Muscle layer of colon (tissue), 2 donors: Measurements from ENCODE around the gene ATP1A4.
"Not testable (repeated sequence)": the region's sequence is repeated elsewhere in the genome, so short reads cannot be mapped to it uniquely, and the experiment has no call there.

Source experiments
- H3K27ac ChIP-seq: one replicate; pipeline ENCODE4 v1.7.0; 2013; ENCODE audit warnings: low read depth, mild to moderate bottlenecking, low read length, moderate library complexity
- H3K27me3 ChIP-seq, 2 donors: one replicate each; pipeline ENCODE4 v1.7.0; 2013; ENCODE audit warnings: low read length in 2 of 2, mild to moderate bottlenecking in 2 of 2; ENCODE audit not compliant: insufficient read depth in 2 of 2, control insufficient read depth in 1 of 2
- H3K36me3 ChIP-seq: one replicate; pipeline ENCODE4 v1.7.0; 2013; ENCODE audit warnings: mild to moderate bottlenecking, low read length; ENCODE audit not compliant: insufficient read depth
- H3K4me1 ChIP-seq: one replicate; pipeline ENCODE4 v1.7.0; 2013; ENCODE audit warnings: mild to moderate bottlenecking, low read length; ENCODE audit not compliant: insufficient read depth
- H3K4me3 ChIP-seq, 2 donors: one replicate each; pipeline ENCODE4 v1.7.0; 2013; ENCODE audit warnings: low read length in 2 of 2, low read depth in 1 of 2, mild to moderate bottlenecking in 1 of 2, moderate library complexity in 1 of 2
- H3K9ac ChIP-seq: one replicate; pipeline ENCODE4 v1.7.0; 2013; ENCODE audit warnings: low read length
- H3K9me3 ChIP-seq: one replicate; pipeline ENCODE4 v1.7.0; 2013; ENCODE audit warnings: mild to moderate bottlenecking, low read length
- donor health status: abdominal sarcoma.
- donor health status: Adenocarcinoma of cecum.

The ATP1A4 gene

DNA sequence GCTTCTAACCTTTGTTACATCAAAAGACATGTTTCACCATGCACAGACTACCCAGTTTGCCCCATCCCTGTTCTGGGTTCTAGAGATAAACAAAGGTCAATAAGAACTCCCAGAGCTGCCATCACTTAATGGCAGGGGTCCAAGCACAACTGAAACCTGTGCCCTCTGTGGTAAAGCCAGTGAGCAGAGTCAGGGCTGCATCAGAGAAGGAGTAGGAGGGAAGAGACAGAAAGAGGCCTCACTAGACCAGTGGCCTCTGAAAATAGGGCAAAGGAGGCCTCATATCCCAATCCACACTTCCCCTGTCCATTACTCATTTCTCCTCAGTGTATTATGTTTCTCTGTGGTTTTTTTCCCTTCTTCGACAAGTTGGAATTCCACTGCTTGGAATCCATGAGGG is 25.7 kb upstream of the ATP1A4 start:
- Histone ChIP-seq H3K4me1 (peaks cover 12% of the 10 kb centered on the region), H3K27ac (no peak overlapping the region), H3K9ac (no peak overlapping the region), H3K36me3 (peaks cover 93% of the 10 kb centered on the region), H3K9me3 (no peaks in the 10 kb centered on the region), H3K4me3 (no peak overlapping the region), H3K27me3 (no peaks in the 10 kb centered on the region)

DNA sequence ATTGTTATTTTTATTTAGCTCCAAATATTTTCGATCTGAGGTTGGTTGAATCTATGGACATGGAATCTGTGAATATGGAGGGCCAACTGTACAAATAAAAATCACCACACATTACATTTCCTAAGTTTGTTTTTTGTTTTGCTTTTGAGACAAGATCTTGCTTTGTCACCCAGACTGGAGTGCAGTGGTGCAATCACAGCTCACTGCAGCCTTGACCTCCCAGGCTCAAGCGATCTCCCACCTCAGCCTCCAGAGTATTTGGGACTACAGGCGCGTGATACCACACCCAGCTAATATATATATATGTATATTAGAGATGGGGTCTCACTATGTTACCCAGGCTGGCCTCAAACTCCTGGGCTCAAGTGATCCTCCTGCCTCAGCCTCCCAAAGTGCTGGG is 25.1 kb upstream of the ATP1A4 start:
- H3K36me3 ChIP-seq = peaks cover 94% of the 10 kb centered on the region
- not testable (repeated sequence) for H3K4me3 ChIP-seq, H3K9me3 ChIP-seq, H3K27me3 ChIP-seq, H3K9ac ChIP-seq, H3K27ac ChIP-seq
- peaks cover 12% of the 10 kb centered on the region for H3K4me1 ChIP-seq

DNA sequence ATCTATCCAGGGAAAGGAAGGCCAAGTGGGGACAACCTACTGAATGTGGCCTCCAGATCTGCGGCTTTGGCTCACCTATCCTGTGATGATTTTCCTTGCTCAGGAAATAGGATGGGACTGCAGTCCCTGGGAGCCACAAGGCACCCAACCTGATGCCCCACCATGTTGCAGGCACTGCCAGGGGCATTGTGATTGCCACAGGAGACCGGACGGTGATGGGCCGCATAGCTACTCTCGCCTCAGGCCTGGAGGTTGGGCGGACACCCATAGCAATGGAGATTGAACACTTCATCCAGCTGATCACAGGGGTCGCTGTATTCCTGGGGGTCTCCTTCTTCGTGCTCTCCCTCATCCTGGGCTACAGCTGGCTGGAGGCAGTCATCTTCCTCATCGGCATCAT is 24.0 kb upstream of the ATP1A4 start:
- Histone ChIP-seq H3K4me1 (peaks cover 12% of the 10 kb centered on the region), H3K27ac (no peak overlapping the region)

DNA sequence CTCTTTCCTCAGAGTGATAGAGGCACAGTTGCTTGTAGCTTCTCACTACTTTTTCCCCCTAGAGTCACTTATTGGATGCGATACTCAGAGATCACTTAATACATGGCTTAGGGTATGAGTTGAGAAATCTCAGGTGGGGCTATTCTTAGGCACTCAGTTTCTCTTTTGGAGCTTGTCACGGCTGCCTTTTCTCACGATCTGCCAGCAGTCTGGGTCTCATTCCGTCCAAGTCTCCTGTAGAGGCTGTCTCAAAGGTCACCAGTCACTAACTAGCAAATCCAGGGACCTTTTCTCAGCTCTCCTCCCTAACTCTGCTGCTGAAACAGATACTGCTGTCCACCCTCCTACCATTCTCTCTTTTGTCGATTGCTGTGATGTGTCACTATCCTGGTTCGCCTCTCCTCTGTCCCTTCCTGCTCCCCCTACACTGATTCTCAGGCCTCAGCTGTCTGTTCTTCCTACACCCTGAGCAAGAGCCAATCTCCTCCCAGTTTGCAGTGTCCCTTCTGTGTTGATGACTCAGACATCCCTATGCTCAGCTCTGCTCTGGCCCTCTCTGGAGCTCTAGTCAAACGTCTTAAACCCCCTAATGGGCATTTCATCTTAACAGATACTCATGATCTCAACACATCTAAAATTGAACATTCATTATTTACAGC is 23.4 kb upstream of the ATP1A4 start:
- no peaks in the 10 kb centered on the region for H3K27me3 ChIP-seq
- no peaks in the 10 kb centered on the region for H3K9me3 ChIP-seq
- H3K4me1 ChIP-seq = peaks cover 12% of the 10 kb centered on the region
- no peak overlapping the region for H3K4me3 ChIP-seq
- H3K27ac ChIP-seq = peak overlapping the region; percentile 49
- peaks cover 91% of the 10 kb centered on the region for H3K36me3 ChIP-seq
- H3K9ac ChIP-seq = no peak overlapping the region

More for the DNA sequence above, 24.0 kb upstream of the ATP1A4 start:
- H3K4me3 ChIP-seq = no peak overlapping the region
- no peaks in the 10 kb centered on the region for H3K27me3 ChIP-seq
- no peak overlapping the region for H3K9ac ChIP-seq
- peaks cover 90% of the 10 kb centered on the region for H3K36me3 ChIP-seq
- H3K9me3 ChIP-seq = no peaks in the 10 kb centered on the region

- Histone ChIP-seq H3K27ac (no peak overlapping the region), H3K27me3 (no peaks in the 10 kb centered on the region), H3K36me3 (peaks cover 91% of the 10 kb centered on the region), H3K9ac (no peak overlapping the region), H3K4me3 (no peak overlapping the region), H3K4me1 (peaks cover 12% of the 10 kb centered on the region), H3K9me3 (no peaks in the 10 kb centered on the region)
These were observed 22.8 kb upstream of the ATP1A4 start for GRCh38 chr1:160128636-160129035.

GRCh38 chr1:160129046-160129445 is 22.4 kb upstream of the ATP1A4 start:
- Histone ChIP-seq H3K4me1 (peaks cover 10% of the 10 kb centered on the region), H3K36me3 (peaks cover 89% of the 10 kb centered on the region), H3K9me3 (no peaks in the 10 kb centered on the region), H3K27me3 (no peaks in the 10 kb centered on the region), H3K27ac (no peak overlapping the region), H3K9ac (no peak overlapping the region), H3K4me3 (no peak overlapping the region)

GRCh38 chr1:160129558-160129957 is 21.8 kb upstream of the ATP1A4 start:
- Histone ChIP-seq H3K4me1 (peaks cover 5% of the 10 kb centered on the region), H3K4me3 (no peak overlapping the region), H3K9me3 (no peaks in the 10 kb centered on the region), H3K9ac (no peak overlapping the region), H3K36me3 (peaks cover 89% of the 10 kb centered on the region), H3K27ac (no peak overlapping the region), H3K27me3 (no peaks in the 10 kb centered on the region)

DNA sequence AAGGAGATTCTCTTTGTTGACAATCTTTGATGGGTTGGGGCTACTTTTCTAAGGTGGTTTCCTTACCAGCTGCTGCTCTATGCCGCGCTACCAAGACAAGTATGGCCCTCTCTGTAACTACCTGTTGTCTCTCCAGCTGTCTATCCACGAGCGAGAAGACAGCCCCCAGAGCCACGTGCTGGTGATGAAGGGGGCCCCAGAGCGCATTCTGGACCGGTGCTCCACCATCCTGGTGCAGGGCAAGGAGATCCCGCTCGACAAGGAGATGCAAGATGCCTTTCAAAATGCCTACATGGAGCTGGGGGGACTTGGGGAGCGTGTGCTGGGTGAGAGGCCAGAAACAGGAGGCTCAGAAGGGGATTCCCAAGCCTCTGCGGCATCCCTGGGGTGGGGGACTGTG is 21.4 kb upstream of the ATP1A4 start:
- no peaks in the 10 kb centered on the region for H3K27me3 ChIP-seq
- peaks cover under 1% of the 10 kb centered on the region for H3K4me1 ChIP-seq
- H3K36me3 ChIP-seq = peaks cover 89% of the 10 kb centered on the region
- H3K9me3 ChIP-seq = no peaks in the 10 kb centered on the region
- no peak overlapping the region for H3K9ac ChIP-seq
- no peak overlapping the region for H3K27ac ChIP-seq
- H3K4me3 ChIP-seq = no peak overlapping the region

DNA sequence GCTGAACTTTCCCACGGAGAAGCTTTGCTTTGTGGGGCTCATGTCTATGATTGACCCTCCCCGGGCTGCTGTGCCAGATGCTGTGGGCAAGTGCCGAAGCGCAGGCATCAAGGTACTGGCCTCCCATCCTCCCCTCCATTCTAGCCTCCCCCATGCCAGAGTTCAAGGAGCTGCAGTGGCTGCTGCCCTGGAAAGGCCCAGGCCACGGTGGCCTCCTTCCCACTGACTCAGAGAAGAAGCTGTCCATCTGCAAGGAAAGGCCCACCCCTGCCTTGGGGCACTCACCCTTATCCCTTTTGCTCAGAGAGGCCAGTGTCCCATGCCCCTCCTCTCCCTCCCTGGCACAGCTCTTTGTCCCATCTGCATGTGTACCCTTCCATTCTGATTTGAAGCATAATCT is 20.9 kb upstream of the ATP1A4 start:
- peaks cover 87% of the 10 kb centered on the region for H3K36me3 ChIP-seq
- no peaks in the 10 kb centered on the region for H3K27me3 ChIP-seq
- no peak overlapping the region for H3K4me3 ChIP-seq
- H3K4me1 ChIP-seq = no peaks in the 10 kb centered on the region
- no peaks in the 10 kb centered on the region for H3K9me3 ChIP-seq
- H3K9ac ChIP-seq = no peak overlapping the region
- H3K27ac ChIP-seq = no peak overlapping the region

GRCh38 chr1:160130939-160131338 is 20.5 kb upstream of the ATP1A4 start:
- Histone ChIP-seq H3K27ac (no peak overlapping the region), H3K36me3 (peaks cover 87% of the 10 kb centered on the region), H3K9me3 (no peaks in the 10 kb centered on the region), H3K27me3 (no peaks in the 10 kb centered on the region), H3K4me3 (no peak overlapping the region), H3K4me1 (no peaks in the 10 kb centered on the region), H3K9ac (no peak overlapping the region)

DNA sequence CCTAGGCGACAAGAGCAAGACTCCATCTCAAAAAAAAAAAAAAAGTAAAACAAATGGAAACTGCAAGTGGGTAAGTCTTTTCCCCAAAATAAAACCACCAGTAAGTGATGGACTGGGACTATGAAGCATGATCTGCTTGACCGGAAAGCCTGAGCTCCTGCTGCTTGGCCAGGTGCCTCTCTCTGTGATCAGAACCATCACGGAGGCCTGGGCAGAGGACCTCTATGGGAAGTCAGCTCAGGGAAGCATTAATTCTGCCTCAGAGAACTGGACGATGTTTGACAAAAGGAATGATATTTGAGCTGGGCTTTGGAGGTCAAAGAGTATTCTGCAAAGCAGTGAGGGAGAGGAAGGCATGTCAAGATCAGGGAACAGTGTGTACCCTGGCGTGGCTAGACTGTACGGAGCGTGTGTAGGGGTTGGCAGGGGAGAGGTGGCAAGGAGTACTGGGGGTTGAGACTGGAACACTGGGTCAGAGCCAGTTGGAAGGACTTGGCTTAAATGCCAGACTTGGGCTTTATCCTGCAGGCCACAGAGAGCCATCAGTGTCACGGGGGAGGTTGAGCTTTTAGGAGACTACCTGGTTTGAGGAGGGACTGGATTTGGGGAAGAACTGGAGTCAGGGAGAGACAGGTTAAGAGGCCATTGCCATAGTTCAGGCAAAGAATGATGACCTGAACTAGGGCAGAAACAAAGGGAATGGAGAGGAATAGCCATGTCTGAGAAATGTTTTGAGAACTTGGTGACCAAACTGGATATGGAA is 19.4 kb upstream of the ATP1A4 start:
- no peaks in the 10 kb centered on the region for H3K27me3 ChIP-seq
- no peaks in the 10 kb centered on the region for H3K9me3 ChIP-seq
- peaks cover 89% of the 10 kb centered on the region for H3K36me3 ChIP-seq
- peak overlapping the region; percentile 0 for H3K27ac ChIP-seq
- H3K9ac ChIP-seq = no peak overlapping the region
- H3K4me3 ChIP-seq = no peak overlapping the region
- H3K4me1 ChIP-seq = no peaks in the 10 kb centered on the region
